Measurements from ENCODE around the gene FAT2. TPM values are rescaled to one million over a fixed set of nuclear protein-coding genes. Genes with fewer than 3 reads are reported as not detected.

Gene FAT2
- total RNA-seq, 1 donor from 2014 or later = not detected

GRCh38 chr5:151622367-151623088 is 31.4 kb upstream of the FAT2 start:
- no peak overlapping the region for H3K4me3 Mint-ChIP-seq
- peaks cover 1% of the 10 kb centered on the region for H3K27me3 Mint-ChIP-seq
- no peaks in the 10 kb centered on the region for H3K9me3 Mint-ChIP-seq
- no peaks in the 10 kb centered on the region for H3K36me3 Mint-ChIP-seq (ENCODE audit: low read depth)
- no peak for DNase-seq
- intact Hi-C loops (cut with micrococcal nuclease) = no loop called here
- no peaks in the 10 kb centered on the region for H3K4me1 Mint-ChIP-seq
- H3K27ac Mint-ChIP-seq = no peak overlapping the region

GRCh38 chr5:151620461-151620840 is 29.3 kb upstream of the FAT2 start:
- DNase-seq = no peak
- no peaks in the 10 kb centered on the region for H3K36me3 Mint-ChIP-seq (ENCODE audit: low read depth)
- H3K4me3 Mint-ChIP-seq = no peak overlapping the region
- no peaks in the 10 kb centered on the region for H3K9me3 Mint-ChIP-seq
- no peak overlapping the region for H3K27ac Mint-ChIP-seq
- intact Hi-C loops (cut with micrococcal nuclease) = no loop called here
- no peaks in the 10 kb centered on the region for H3K4me1 Mint-ChIP-seq
- H3K27me3 Mint-ChIP-seq = no peaks in the 10 kb centered on the region

- no peaks in the 10 kb centered on the region for H3K27me3 Mint-ChIP-seq
- H3K4me1 Mint-ChIP-seq = no peaks in the 10 kb centered on the region
- H3K36me3 Mint-ChIP-seq (ENCODE audit: low read depth) = no peaks in the 10 kb centered on the region
- DNase-seq = no peak
- H3K27ac Mint-ChIP-seq = no peak overlapping the region
- intact Hi-C loops (cut with micrococcal nuclease) = no loop called here
- no peak overlapping the region for H3K4me3 Mint-ChIP-seq
- H3K9me3 Mint-ChIP-seq = no peaks in the 10 kb centered on the region
Measured at GRCh38 chr5:151619812-151620460, 28.8 kb upstream of the FAT2 start.

- no peaks in the 10 kb centered on the region for H3K36me3 Mint-ChIP-seq (ENCODE audit: low read depth)
- no peaks in the 10 kb centered on the region for H3K9me3 Mint-ChIP-seq
- intact Hi-C loops (cut with micrococcal nuclease) = no loop called here
- no peaks in the 10 kb centered on the region for H3K4me1 Mint-ChIP-seq
- no peaks in the 10 kb centered on the region for H3K27me3 Mint-ChIP-seq
- H3K27ac Mint-ChIP-seq = no peak overlapping the region
- no peak for DNase-seq
- no peak overlapping the region for H3K4me3 Mint-ChIP-seq
Measured at GRCh38 chr5:151618907-151619306, 27.8 kb upstream of the FAT2 start.

- peaks cover 2% of the 10 kb centered on the region for H3K4me1 Mint-ChIP-seq
- no peak overlapping the region for H3K4me3 Mint-ChIP-seq
- no peaks in the 10 kb centered on the region for H3K27me3 Mint-ChIP-seq
- H3K9me3 Mint-ChIP-seq = no peaks in the 10 kb centered on the region
- no peak for DNase-seq
- intact Hi-C loops (cut with micrococcal nuclease) = no loop called here
- H3K36me3 Mint-ChIP-seq (ENCODE audit: low read depth) = no peaks in the 10 kb centered on the region
- H3K27ac Mint-ChIP-seq = no peak overlapping the region
Measured at GRCh38 chr5:151617841-151618710, 26.9 kb upstream of the FAT2 start.

GRCh38 chr5:151617383-151617840 is 26.3 kb upstream of the FAT2 start:
- DNase-seq = no peak
- no peaks in the 10 kb centered on the region for H3K36me3 Mint-ChIP-seq (ENCODE audit: low read depth)
- no peak overlapping the region for H3K4me3 Mint-ChIP-seq
- peaks cover under 1% of the 10 kb centered on the region for H3K27me3 Mint-ChIP-seq
- no peaks in the 10 kb centered on the region for H3K9me3 Mint-ChIP-seq
- no peak overlapping the region for H3K27ac Mint-ChIP-seq
- intact Hi-C loops (cut with micrococcal nuclease) = no loop called here
- peaks cover 7% of the 10 kb centered on the region for H3K4me1 Mint-ChIP-seq

GRCh38 chr5:151615431-151615830 is 24.3 kb upstream of the FAT2 start:
- intact Hi-C loops (cut with micrococcal nuclease) = no loop called here
- DNase-seq = no peak
- H3K27ac Mint-ChIP-seq = no peak overlapping the region
- peaks cover 2% of the 10 kb centered on the region for H3K27me3 Mint-ChIP-seq
- H3K4me3 Mint-ChIP-seq = no peak overlapping the region
- peaks cover 10% of the 10 kb centered on the region for H3K4me1 Mint-ChIP-seq
- no peaks in the 10 kb centered on the region for H3K9me3 Mint-ChIP-seq
- no peaks in the 10 kb centered on the region for H3K36me3 Mint-ChIP-seq (ENCODE audit: low read depth)

GRCh38 chr5:151614565-151614964 is 23.4 kb upstream of the FAT2 start:
- no peaks in the 10 kb centered on the region for H3K36me3 Mint-ChIP-seq (ENCODE audit: low read depth)
- no peaks in the 10 kb centered on the region for H3K9me3 Mint-ChIP-seq
- H3K4me1 Mint-ChIP-seq = peaks cover 10% of the 10 kb centered on the region
- no peak for DNase-seq
- H3K27ac Mint-ChIP-seq = no peak overlapping the region
- peaks cover 5% of the 10 kb centered on the region for H3K27me3 Mint-ChIP-seq
- intact Hi-C loops (cut with micrococcal nuclease) = no loop called here
- no peak overlapping the region for H3K4me3 Mint-ChIP-seq

- Mint-ChIP-seq H3K36me3 (ENCODE audit: low read depth) (no peaks in the 10 kb centered on the region), H3K27me3 (peaks cover 5% of the 10 kb centered on the region), H3K9me3 (no peaks in the 10 kb centered on the region), H3K4me3 (no peak overlapping the region), H3K27ac (peak overlapping the region; percentile 45), H3K4me1 (peaks cover 10% of the 10 kb centered on the region)
- DNase-seq = no peak
- intact Hi-C loops (cut with micrococcal nuclease) = no loop called here
Measured at GRCh38 chr5:151612689-151613427, 21.7 kb upstream of the FAT2 start.

GRCh38 chr5:151611127-151611775 is 20.1 kb upstream of the FAT2 start:
- H3K27me3 Mint-ChIP-seq = peaks cover 5% of the 10 kb centered on the region
- intact Hi-C loops (cut with micrococcal nuclease) = no loop called here
- H3K36me3 Mint-ChIP-seq (ENCODE audit: low read depth) = no peaks in the 10 kb centered on the region

GRCh38 chr5:151608522-151608921 is 17.4 kb upstream of the FAT2 start:
- no peaks in the 10 kb centered on the region for H3K9me3 Mint-ChIP-seq
- no peak overlapping the region for H3K27ac Mint-ChIP-seq
- no peak overlapping the region for H3K4me3 Mint-ChIP-seq
- peaks cover 12% of the 10 kb centered on the region for H3K27me3 Mint-ChIP-seq
- DNase-seq = no peak
- H3K4me1 Mint-ChIP-seq = peaks cover 10% of the 10 kb centered on the region
- no peaks in the 10 kb centered on the region for H3K36me3 Mint-ChIP-seq (ENCODE audit: low read depth)
- intact Hi-C loops (cut with micrococcal nuclease) = no loop called here

More at GRCh38 chr5:151611127-151611775, 20.1 kb upstream of the FAT2 start:
- H3K9me3 Mint-ChIP-seq = no peaks in the 10 kb centered on the region
- no peak for DNase-seq
- H3K27ac Mint-ChIP-seq = no peak overlapping the region
- H3K4me3 Mint-ChIP-seq = no peak overlapping the region
- H3K4me1 Mint-ChIP-seq = peaks cover 10% of the 10 kb centered on the region

- no peak overlapping the region for H3K27ac Mint-ChIP-seq
- peaks cover 10% of the 10 kb centered on the region for H3K27me3 Mint-ChIP-seq
- H3K4me1 Mint-ChIP-seq = peaks cover 1% of the 10 kb centered on the region
- H3K36me3 Mint-ChIP-seq (ENCODE audit: low read depth) = no peaks in the 10 kb centered on the region
- H3K9me3 Mint-ChIP-seq = no peaks in the 10 kb centered on the region
- intact Hi-C loops (cut with micrococcal nuclease) = no loop called here
- no peak for DNase-seq
- H3K4me3 Mint-ChIP-seq = no peak overlapping the region
Measured at GRCh38 chr5:151607304-151607703, 16.2 kb upstream of the FAT2 start.

GRCh38 chr5:151605559-151605958 is 14.4 kb upstream of the FAT2 start:
- Mint-ChIP-seq H3K27me3 (peaks cover 10% of the 10 kb centered on the region), H3K36me3 (ENCODE audit: low read depth) (no peaks in the 10 kb centered on the region), H3K4me3 (no peak overlapping the region), H3K4me1 (no peaks in the 10 kb centered on the region), H3K27ac (no peak overlapping the region), H3K9me3 (no peaks in the 10 kb centered on the region)
- no peak for DNase-seq
- intact Hi-C loops (cut with micrococcal nuclease) = no loop called here

Measured in activated CD4-positive, alpha-beta T cell treated with anti-CD3 and anti-CD28 coated beads, Interleukin-2, amount 10 ng/mL, durations not matched to agents 24 days and 14 days (primary cell).